Colonic mucosa (tissue), 4 donors: Measurements from ENCODE around the gene ARID1B. TPM values are rescaled to one million over a fixed set of nuclear protein-coding genes. Genes with fewer than 3 reads are reported as not detected.

Source experiments
- DNase-seq: peaks from one replicate; pipeline ENCODE4 v3.0.0-alpha.2; 2020
- H3K27ac ChIP-seq: fragments of 200-600 bp; one replicate; pipeline ENCODE4 v1.8.0; 2021
- H3K27me3 ChIP-seq: fragments of 200-600 bp; one replicate; pipeline ENCODE4 v1.8.0; 2021
- H3K36me3 ChIP-seq: fragments of 200-600 bp; one replicate; pipeline ENCODE4 v1.8.0; 2021
- H3K4me1 ChIP-seq: fragments of 200-600 bp; one replicate; pipeline ENCODE4 v1.8.0; 2021; ENCODE audit warnings: mild to moderate bottlenecking
- H3K4me3 ChIP-seq: fragments of 200-600 bp; one replicate; pipeline ENCODE4 v1.8.0; 2021
- H3K9ac ChIP-seq, 2 donors: one replicate each; pipeline ENCODE4 v1.7.0; 2013; ENCODE audit warnings: control low read depth in 2 of 2, low read depth in 2 of 2, low read length in 2 of 2
- H3K9me3 ChIP-seq: fragments of 200-600 bp; one replicate; pipeline ENCODE4 v1.8.0; 2021
- intact Hi-C: fragments of 100-400 bp; cut with DNase I; formaldehyde crosslinking; loops from one replicate; pipeline ENCODE4 v1.14.1; 2022
- total RNA-seq, 2 donors: library from RNA; stranded (reverse); fragmentation: NEBNext Ultra II Directional in 1 of 2; extraction: Animal tissue kit (Norgen Biotek cat#: 25700) in 1 of 2; gene quantifications; one replicate each; pipeline ENCODE4 v1.2.1, GENCODE V29; 2021
- TF ChIP-seq, protein P1 (sequence below): fragments of 200-600 bp; IDR thresholded peaks from one replicate; pipeline ENCODE4 v1.8.0; 2022; ENCODE audit warnings: antibody characterized with exemption, mild to moderate bottlenecking
- donor health status: healthy.
- donor health status: DM: no; HTN: no; CAD: no.
- donor health status: DM: no; HTN: no; CAD: no.

ARID1B gene
- total RNA-seq, 2 donors from 2014 or later, result 61.3 to 71.5 TPM

DNA sequence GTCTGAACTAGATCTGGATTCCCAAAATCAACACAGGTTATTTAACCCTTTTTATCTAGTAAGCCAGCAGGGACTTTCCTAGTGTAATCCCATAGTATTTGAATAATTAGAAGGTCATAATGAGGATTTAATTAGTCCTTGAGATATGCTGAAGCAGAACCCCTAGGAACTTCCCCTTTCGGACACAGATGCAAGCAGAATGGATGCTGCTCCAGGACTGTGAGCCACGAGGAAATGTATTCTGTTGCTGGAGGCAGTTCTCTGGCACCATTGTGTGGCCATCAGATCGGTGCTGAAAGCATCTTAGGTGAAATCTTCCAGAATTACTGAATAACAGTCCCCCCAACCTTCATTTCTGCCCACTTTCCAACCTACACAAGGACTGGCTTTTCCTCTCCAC, 339.2 kb downstream of the ARID1B start:
- Histone ChIP-seq H3K9ac (no peak overlapping the region), H3K4me3 (no peak overlapping the region), H3K9me3 (no peaks in the 10 kb centered on the region), H3K27me3 (no peaks in the 10 kb centered on the region), H3K36me3 (no peaks in the 10 kb centered on the region), H3K27ac (no peak overlapping the region), H3K4me1 (no peaks in the 10 kb centered on the region)
- no peak for DNase-seq
- TF ChIP-seq, protein P1, sequence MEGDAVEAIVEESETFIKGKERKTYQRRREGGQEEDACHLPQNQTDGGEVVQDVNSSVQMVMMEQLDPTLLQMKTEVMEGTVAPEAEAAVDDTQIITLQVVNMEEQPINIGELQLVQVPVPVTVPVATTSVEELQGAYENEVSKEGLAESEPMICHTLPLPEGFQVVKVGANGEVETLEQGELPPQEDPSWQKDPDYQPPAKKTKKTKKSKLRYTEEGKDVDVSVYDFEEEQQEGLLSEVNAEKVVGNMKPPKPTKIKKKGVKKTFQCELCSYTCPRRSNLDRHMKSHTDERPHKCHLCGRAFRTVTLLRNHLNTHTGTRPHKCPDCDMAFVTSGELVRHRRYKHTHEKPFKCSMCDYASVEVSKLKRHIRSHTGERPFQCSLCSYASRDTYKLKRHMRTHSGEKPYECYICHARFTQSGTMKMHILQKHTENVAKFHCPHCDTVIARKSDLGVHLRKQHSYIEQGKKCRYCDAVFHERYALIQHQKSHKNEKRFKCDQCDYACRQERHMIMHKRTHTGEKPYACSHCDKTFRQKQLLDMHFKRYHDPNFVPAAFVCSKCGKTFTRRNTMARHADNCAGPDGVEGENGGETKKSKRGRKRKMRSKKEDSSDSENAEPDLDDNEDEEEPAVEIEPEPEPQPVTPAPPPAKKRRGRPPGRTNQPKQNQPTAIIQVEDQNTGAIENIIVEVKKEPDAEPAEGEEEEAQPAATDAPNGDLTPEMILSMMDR, result no peak
- intact Hi-C loops, result no loop called here

DNA sequence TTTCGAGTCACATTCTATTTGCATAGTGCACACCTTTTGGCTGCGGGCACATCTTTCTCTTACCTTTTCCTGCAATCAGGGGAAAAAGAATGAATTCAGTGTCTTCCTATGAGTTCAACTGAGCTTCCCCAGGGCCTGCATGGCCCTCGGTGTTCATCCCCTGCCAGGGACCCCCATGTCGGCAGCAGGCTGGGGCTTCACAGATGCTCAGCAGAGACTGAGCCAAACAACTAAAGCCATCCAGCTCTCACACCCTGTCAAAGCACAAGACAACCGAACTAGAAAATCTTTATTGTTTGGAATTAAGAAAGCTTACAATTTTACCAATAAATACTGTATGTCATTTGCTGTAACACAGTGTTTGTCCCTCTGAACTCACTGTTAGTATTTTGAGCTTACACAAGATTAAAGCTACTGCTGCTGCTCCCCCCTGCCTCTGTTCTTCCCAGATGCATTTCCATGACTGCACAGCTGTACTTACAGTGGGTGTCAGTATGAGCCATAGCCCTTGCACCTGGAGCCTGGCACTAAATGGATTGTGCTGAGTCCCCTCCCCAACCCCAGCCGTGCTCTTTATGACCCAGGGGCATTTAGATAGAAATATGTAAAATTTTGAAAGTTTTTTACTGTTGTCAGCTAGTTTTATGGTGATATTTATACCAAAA, 340.4 kb downstream of the ARID1B start:
- no peak for DNase-seq
- Histone ChIP-seq H3K4me1 (no peaks in the 10 kb centered on the region), H3K9me3 (no peaks in the 10 kb centered on the region), H3K27ac (no peak overlapping the region), H3K9ac (no peak overlapping the region), H3K27me3 (no peaks in the 10 kb centered on the region), H3K36me3 (no peaks in the 10 kb centered on the region), H3K4me3 (no peak overlapping the region)
- TF ChIP-seq, protein P1, result no peak
- intact Hi-C loops, result no loop called here

DNA sequence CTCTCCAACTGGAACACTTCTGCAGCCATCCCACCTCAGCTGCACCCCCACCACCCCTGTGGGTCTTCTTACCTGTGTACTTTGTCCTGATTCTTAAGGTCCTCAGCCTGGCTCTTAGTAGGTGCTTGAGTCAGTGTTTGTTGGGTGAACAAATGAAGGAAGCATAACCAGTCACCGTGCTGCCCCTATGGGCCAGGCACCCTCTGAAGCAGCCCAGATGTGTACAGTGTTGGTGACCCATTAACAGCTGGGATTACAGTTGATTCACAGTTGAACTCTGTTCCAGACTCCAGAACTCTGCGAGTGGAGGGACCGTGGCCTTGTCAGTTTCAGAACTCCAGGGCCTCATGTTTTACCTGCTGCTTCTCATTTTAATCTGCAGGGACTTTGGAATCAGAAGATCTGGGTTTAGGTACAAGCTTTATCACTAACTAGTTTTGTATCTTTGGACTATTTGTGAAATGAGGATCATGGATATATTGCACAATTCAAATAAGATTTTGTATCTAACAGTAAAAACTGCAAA, 342.4 kb downstream of the ARID1B start:
- no peaks in the 10 kb centered on the region for H3K27me3 ChIP-seq
- TF ChIP-seq, protein P1, result no peak
- no peak overlapping the region for H3K4me3 ChIP-seq
- no peak for DNase-seq
- intact Hi-C loops, result no loop called here
- no peak overlapping the region for H3K9ac ChIP-seq
- no peak overlapping the region for H3K27ac ChIP-seq
- no peaks in the 10 kb centered on the region for H3K4me1 ChIP-seq
- H3K36me3 ChIP-seq, result no peaks in the 10 kb centered on the region
- no peaks in the 10 kb centered on the region for H3K9me3 ChIP-seq

DNA sequence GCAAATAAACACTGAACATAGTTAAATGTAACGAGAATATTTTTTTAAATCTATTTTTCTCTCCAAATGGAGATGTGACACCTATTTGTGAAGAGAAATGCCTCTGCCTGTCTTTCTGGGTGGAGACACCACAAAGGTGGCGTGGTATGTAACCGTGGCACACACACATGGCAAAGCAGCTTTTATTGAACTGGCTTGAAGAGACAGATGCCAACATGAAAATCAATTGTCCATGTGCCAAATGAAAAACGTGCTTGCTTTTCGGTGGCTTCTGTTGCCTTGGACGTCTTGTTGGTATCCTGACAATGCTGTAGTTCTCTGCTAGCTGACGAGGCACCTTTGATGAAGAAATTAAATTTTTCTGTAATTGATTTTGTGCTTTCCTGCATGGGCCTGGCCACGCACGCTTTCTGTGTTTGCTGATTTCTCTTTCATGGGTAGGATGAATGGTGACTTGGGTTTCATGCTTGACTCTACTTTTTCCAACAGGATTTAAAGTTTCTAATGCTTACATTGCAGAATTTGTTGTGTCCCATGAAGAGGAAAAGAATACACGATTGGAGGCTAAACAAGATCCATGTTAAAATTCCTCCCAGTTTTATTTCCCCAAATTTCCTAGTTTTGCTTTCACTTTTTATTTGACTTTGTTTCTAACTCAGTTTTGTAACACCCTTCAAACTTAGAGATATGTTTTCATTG, 343.5 kb downstream of the ARID1B start:
- Histone ChIP-seq H3K36me3 (no peaks in the 10 kb centered on the region), H3K9ac (no peak overlapping the region), H3K4me1 (no peaks in the 10 kb centered on the region), H3K27ac (no peak overlapping the region), H3K9me3 (no peaks in the 10 kb centered on the region), H3K27me3 (no peaks in the 10 kb centered on the region), H3K4me3 (no peak overlapping the region)
- intact Hi-C loops, result no loop called here
- DNase-seq, result no peak
- TF ChIP-seq, protein P1, result no peak

DNA sequence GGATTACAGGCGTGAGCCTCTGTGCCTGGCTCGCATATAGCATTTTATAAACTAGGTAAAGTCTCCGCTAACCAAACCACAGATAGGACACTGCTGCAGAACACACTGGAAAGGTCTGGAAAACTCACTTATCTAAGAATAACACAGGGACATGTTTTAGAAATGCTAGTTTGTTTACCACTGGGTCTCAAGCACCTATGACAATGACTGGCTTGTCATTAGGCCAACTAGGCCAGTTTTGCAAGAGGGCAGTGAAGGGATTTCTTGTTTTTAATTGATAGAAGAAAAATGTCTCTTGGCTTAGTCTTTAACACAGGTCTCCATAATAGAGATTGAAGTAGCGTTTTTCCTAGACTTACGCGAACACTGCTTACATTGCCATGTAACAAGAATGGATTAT, 344.7 kb downstream of the ARID1B start:
- intact Hi-C loops, result no loop called here
- no peaks in the 10 kb centered on the region for H3K36me3 ChIP-seq
- H3K9ac ChIP-seq, result no peak overlapping the region
- TF ChIP-seq, protein P1, result no peak
- H3K27ac ChIP-seq, result no peak overlapping the region
- no peak overlapping the region for H3K4me3 ChIP-seq
- no peaks in the 10 kb centered on the region for H3K9me3 ChIP-seq
- no peaks in the 10 kb centered on the region for H3K4me1 ChIP-seq
- DNase-seq, result no peak
- H3K27me3 ChIP-seq, result no peaks in the 10 kb centered on the region
